Brain microvascular endothelial cell (primary cell): Measurements from ENCODE around the gene SERPINA6.

Source experiments
- DNase-seq: peaks from one replicate; pipeline ENCODE4 v3.0.0-alpha.2; 2020
- H3K27ac ChIP-seq: fragments of 250-450 bp; sonication (Bioruptor Pico); 2 replicates; pipeline ENCODE4 v1.5.1; 2020; ENCODE audit warnings: mild to moderate bottlenecking, moderate library complexity
- H3K27me3 ChIP-seq: fragments of 250-450 bp; sonication (Bioruptor Pico); replicated peaks from 2 replicates; pipeline ENCODE4 v1.5.1; 2020; ENCODE audit warnings: mild to moderate bottlenecking
- H3K36me3 ChIP-seq: fragments of 250-450 bp; sonication (Bioruptor Pico); replicated peaks from 2 replicates; pipeline ENCODE4 v1.5.1; 2020; ENCODE audit warnings: mild to moderate bottlenecking
- H3K4me3 ChIP-seq: 2 replicates; pipeline ENCODE4 v1.5.1; 2011; ENCODE audit warnings: low read depth, mild to moderate bottlenecking, control low read depth, low read length, moderate library complexity
- in situ Hi-C: cut with HindIII; loops from 2 replicates; pipeline ENCODE4 v1.10.0; 2017; ENCODE audit warnings: low sequenced_read_pairs, low pct_ligation_motif_present
- TF ChIP-seq, protein P1 (sequence below): IDR thresholded peaks from 2 replicates; pipeline ENCODE4 v1.5.1; 2011; ENCODE audit warnings: low read depth, mild to moderate bottlenecking, moderate library complexity, low read length, control low read depth, inconsistent platforms; ENCODE audit errors: missing control alignments

The SERPINA6 gene

DNA sequence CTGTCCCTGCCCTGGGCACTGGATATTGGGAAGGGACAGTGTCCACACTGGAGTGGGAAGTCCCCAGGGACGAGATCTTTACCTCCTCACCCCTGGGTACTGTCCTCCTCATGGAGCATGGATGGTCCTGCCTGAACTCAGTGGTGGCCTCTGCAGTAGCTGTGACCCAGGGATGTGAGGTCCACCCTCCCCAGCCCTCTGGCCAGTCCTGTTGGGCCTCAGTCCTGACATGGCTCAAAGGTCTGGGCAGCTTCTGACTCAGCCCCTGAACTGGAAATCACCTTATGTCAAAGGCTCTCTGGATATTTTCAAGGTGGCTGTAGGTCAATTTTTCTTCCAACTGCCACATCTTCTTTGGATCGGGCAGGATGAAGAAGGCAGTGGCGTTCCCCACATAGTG is 40.9 kb upstream of the SERPINA6 start:
- in situ Hi-C loops: no loop called here
- TF ChIP-seq, protein P1, sequence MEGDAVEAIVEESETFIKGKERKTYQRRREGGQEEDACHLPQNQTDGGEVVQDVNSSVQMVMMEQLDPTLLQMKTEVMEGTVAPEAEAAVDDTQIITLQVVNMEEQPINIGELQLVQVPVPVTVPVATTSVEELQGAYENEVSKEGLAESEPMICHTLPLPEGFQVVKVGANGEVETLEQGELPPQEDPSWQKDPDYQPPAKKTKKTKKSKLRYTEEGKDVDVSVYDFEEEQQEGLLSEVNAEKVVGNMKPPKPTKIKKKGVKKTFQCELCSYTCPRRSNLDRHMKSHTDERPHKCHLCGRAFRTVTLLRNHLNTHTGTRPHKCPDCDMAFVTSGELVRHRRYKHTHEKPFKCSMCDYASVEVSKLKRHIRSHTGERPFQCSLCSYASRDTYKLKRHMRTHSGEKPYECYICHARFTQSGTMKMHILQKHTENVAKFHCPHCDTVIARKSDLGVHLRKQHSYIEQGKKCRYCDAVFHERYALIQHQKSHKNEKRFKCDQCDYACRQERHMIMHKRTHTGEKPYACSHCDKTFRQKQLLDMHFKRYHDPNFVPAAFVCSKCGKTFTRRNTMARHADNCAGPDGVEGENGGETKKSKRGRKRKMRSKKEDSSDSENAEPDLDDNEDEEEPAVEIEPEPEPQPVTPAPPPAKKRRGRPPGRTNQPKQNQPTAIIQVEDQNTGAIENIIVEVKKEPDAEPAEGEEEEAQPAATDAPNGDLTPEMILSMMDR: no peak
- Histone ChIP-seq H3K36me3 (no peaks in the 10 kb centered on the region), H3K27me3 (no peaks in the 10 kb centered on the region), H3K4me3 (no peak overlapping the region), H3K27ac (no peak overlapping the region)
- no peak for DNase-seq

DNA sequence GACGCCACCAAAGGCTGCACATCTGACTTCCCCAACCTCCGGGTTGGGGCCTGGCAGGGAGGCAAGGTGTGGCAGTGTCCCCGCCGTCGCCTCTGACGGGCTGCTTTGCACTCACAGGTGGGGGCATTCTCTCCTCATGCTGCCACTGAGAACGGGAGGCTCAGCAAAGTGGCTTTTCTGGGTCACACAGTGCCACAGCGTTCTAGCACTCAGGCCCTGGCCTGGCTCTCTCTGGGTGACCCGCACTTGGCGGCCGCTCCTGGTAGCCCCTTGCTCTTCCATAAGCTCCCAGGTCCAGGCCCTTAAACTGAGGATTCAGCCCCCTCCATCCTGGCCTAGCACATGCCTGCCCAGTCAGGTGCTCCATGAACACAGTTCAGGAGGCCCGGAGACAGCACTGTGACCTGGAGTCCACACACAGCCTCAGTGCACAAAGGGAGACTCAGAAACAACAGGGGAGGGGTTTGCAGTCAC is 40.1 kb upstream of the SERPINA6 start:
- DNase-seq: no peak
- in situ Hi-C loops: no loop called here

DNA sequence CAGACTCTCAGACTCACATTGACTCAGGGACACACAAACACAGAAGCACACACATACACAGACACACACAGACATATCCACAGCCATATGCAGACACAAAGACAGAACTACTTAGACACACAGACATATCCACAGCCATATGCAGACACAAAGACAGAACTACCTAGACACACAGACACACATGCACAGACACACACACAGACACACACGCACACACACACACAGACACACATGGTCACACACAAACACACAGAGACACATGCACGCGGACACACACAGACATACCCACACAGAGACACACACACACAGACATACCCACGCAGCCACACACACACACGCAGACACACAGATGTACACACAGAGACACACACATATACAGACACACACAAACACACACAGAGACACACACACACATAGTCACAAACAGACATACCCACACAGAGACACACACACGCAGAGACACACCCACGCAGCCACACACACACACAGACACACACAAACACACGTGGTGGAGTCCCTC is 39.5 kb upstream of the SERPINA6 start:
- H3K27me3 ChIP-seq: no peaks in the 10 kb centered on the region
- H3K4me3 ChIP-seq: no peak overlapping the region
- H3K27ac ChIP-seq: no peak overlapping the region
- TF ChIP-seq, protein P1: no peak
- in situ Hi-C loops: no loop called here
- no peak for DNase-seq
- no peaks in the 10 kb centered on the region for H3K36me3 ChIP-seq

More for the DNA sequence above, 40.1 kb upstream of the SERPINA6 start:
- no peak overlapping the region for H3K4me3 ChIP-seq
- TF ChIP-seq, protein P1: no peak
- H3K27me3 ChIP-seq: no peaks in the 10 kb centered on the region
- H3K36me3 ChIP-seq: no peaks in the 10 kb centered on the region
- H3K27ac ChIP-seq: no peak overlapping the region

DNA sequence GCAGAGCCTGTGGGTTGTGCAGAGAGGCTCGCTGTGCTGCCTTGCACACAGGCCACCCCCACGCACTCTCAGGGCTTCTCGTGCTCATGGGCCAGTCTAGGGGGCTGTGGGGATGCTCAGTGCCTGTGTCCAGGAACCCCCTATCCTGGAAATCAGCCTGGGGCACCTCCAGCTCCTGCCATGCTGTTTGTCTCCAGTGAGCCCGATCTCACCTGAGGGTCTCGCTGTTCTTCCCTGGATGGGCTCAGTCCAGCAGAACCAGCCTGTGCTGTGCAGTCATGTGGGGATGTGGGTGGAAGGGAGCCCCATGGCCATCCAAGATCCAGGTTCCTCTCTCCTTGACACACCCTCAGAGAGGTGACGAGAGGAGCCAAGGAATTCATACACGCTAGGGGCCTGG is 38.5 kb upstream of the SERPINA6 start:
- no peak for DNase-seq
- H3K27ac ChIP-seq: no peak overlapping the region
- H3K36me3 ChIP-seq: no peaks in the 10 kb centered on the region
- H3K27me3 ChIP-seq: no peaks in the 10 kb centered on the region
- in situ Hi-C loops: no loop called here
- TF ChIP-seq, protein P1: no peak
- no peak overlapping the region for H3K4me3 ChIP-seq

DNA sequence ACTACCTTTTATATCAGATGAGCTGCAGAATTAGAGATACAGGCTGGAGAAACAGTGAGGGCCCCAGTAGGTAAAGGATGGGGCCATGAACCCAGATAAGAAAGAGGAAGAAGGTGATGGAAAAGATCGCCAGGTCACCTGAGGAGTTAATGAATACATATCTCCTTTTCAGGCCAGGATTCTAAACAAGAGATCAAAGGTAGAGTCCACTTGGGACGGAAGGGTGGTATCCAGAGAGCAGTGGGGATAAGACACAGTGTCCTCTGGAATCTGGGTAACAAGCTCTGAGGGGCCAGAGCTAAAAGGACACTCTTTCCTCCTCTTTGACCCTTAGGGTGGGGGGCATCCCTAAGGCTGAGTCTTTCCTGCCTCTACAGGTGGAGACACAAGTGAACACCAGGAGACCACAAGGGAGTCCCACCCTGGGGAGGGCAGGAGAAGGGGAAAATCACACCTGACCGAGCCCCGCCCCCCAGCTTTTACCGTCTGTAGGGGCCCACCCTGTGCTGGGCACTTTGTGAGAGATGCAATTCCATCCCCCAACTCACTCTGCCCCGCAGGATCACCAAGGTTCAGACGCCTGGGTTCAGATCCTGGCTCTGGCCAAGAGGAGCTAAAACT is 37.9 kb upstream of the SERPINA6 start:
- H3K27me3 ChIP-seq: no peaks in the 10 kb centered on the region
- TF ChIP-seq, protein P1: no peak
- no peak overlapping the region for H3K4me3 ChIP-seq
- H3K27ac ChIP-seq: no peak overlapping the region
- no peak for DNase-seq
- in situ Hi-C loops: no loop called here
- no peaks in the 10 kb centered on the region for H3K36me3 ChIP-seq

DNA sequence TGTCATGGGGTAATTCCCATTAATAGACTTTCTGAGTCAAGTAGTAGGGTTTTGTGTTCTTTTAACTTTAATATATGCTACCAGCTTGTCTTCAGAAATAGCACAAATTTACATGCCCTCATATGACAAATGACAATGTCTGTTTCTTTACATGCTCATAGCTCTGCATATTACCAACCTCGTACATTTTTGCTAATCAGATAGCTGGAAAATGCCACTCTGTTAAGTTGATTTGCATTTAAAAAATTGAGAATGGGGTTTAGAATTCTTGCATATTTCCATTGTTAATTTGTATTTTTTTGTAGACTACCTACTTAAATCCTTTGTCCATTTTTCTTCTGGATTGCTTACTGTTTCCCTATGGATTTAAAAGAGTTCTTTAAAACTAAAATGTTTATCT is 34.0 kb upstream of the SERPINA6 start:
- in situ Hi-C loops: no loop called here
- TF ChIP-seq, protein P1: no peak
- Histone ChIP-seq H3K4me3 (no peak overlapping the region), H3K27me3 (no peaks in the 10 kb centered on the region), H3K27ac (no peak overlapping the region), H3K36me3 (no peaks in the 10 kb centered on the region)
- no peak for DNase-seq
